Endothelial cell of umbilical vein (primary cell): Measurements from ENCODE around the gene ETNK1. TPM values are rescaled to one million over a fixed set of nuclear protein-coding genes. Genes with fewer than 3 reads are reported as not detected.

Source experiments
- Bru-seq: library from RNA; stranded (reverse); fragments of 400-500 nt; gene quantifications from one replicate; lab custom pipeline; 2021; lab: Mats Ljungman, UMichigan
- BruChase-seq, 2 experiments: library from RNA; stranded (reverse); fragments of 400-500 nt; gene quantifications; one replicate each; lab custom pipeline; 2021; lab: Mats Ljungman, UMichigan
- BruUV-seq: library from RNA; stranded (reverse); fragments of 400-500 nt; replicated peaks from 2 replicates; lab custom pipeline; 2021; lab: Mats Ljungman, UMichigan
- CTCF ChIA-PET: fragments of 300-600, 350-600 bp; sonication (Branson Sonifier 250); formaldehyde crosslinking; loops from one replicate; lab custom pipeline; 2021; ENCODE audit warnings: antibody characterized with exemption, inconsistent platforms; lab: Charles Lee
- POLR2A ChIA-PET: fragments of 300-600, 350-600 bp; sonication (Branson Sonifier 250); formaldehyde crosslinking; loops from one replicate; lab custom pipeline; 2021; ENCODE audit warnings: antibody characterized with exemption, inconsistent platforms; lab: Charles Lee
- DNase-seq: peaks from one replicate; pipeline ENCODE4 v3.0.0-alpha.2; 2011; ENCODE audit warnings: low read depth, low spot score
- FAIRE-seq: peaks from 2 replicates; lab custom pipeline; 2011; peaks lifted over from hg19 to GRCh38; lab: Jason Lieb, UNC
- H2AFZ ChIP-seq: 2 replicates; pipeline ENCODE4 v1.6.0; 2012; ENCODE audit warnings: low read depth, low read length, control low read depth, inconsistent platforms
- H3K27ac ChIP-seq: 2 replicates; pipeline ENCODE4 v1.5.1; 2011; ENCODE audit warnings: low read depth, mild to moderate bottlenecking, control low read depth, low read length, moderate library complexity; ENCODE audit not compliant: insufficient read depth
- H3K27me3 ChIP-seq, 2 experiments: 2 replicates each; pipeline versions ENCODE4 v1.6.0 to v1.6.1; 2011; ENCODE audit warnings: low read length in 2 of 2, mixed read lengths in 1 of 2; ENCODE audit not compliant: control insufficient read depth in 2 of 2, insufficient read depth in 2 of 2
- H3K36me3 ChIP-seq, 2 experiments: 2 replicates in 1 of 2; 3 replicates in 1 of 2; pipeline ENCODE4 v1.5.1; 2011; ENCODE audit warnings: low read length in 2 of 2, mild to moderate bottlenecking in 1 of 2, moderate library complexity in 1 of 2; ENCODE audit not compliant: control insufficient read depth in 2 of 2, insufficient read depth in 2 of 2; ENCODE audit errors: extremely low read depth in 1 of 2
- H3K4me1 ChIP-seq: 3 replicates; pipeline ENCODE4 v1.5.1; 2011; ENCODE audit warnings: mild to moderate bottlenecking, low read length; ENCODE audit not compliant: control insufficient read depth, insufficient read depth; ENCODE audit errors: extremely low read depth
- H3K4me2 ChIP-seq: 2 replicates; pipeline ENCODE4 v1.6.1; 2011; ENCODE audit warnings: low read length, control low read depth, mixed read lengths; ENCODE audit not compliant: insufficient read depth
- H3K4me3 ChIP-seq, 3 experiments: fragments of 200-600 bp in 1 of 3; sonication (generic), shearing (Covaris generic) in 1 of 3; replicated peaks in 1 of 3; 2 replicates each; pipeline ENCODE4 v1.5.1; 2011 to 2016; ENCODE audit warnings: control low read depth in 3 of 3, low read length in 3 of 3, mild to moderate bottlenecking in 2 of 3, inconsistent platforms in 1 of 3, low read depth in 1 of 3, moderate library complexity in 1 of 3; ENCODE audit not compliant: insufficient read depth in 1 of 3
- H3K79me2 ChIP-seq: 2 replicates; pipeline ENCODE4 v1.6.0; 2012; ENCODE audit warnings: low read length, inconsistent platforms; ENCODE audit not compliant: control insufficient read depth, insufficient read depth
- H3K9ac ChIP-seq: replicated peaks from 2 replicates; pipeline ENCODE3; 2011; ENCODE audit warnings: low read length, control low read depth; ENCODE audit not compliant: insufficient read depth; ENCODE audit errors: extremely low read depth
- H3K9me1 ChIP-seq: replicated peaks from 3 replicates; pipeline ENCODE4 v1.6.0; 2011; ENCODE audit warnings: mild to moderate bottlenecking, low read length; ENCODE audit not compliant: control insufficient read depth, insufficient read depth; ENCODE audit errors: extremely low read depth
- H3K9me3 ChIP-seq: replicated peaks from 2 replicates; pipeline ENCODE4 v1.5.1; 2012; ENCODE audit warnings: low read length, inconsistent platforms; ENCODE audit not compliant: control insufficient read depth, insufficient read depth
- H4K20me1 ChIP-seq: replicated peaks from 2 replicates; pipeline ENCODE3; 2011; ENCODE audit warnings: mild to moderate bottlenecking, low read length; ENCODE audit not compliant: control insufficient read depth, insufficient read depth; ENCODE audit errors: extremely low read depth
- EZH2 ChIP-seq: IDR thresholded peaks from 2 replicates; pipeline ENCODE4 v1.6.1; 2012; ENCODE audit warnings: borderline replicate concordance, low read depth, mild to moderate bottlenecking, moderate library complexity, low read length, inconsistent platforms; ENCODE audit not compliant: severe bottlenecking
- GATA2 ChIP-seq: IDR thresholded peaks from 2 replicates; pipeline ENCODE4 v1.7.0; 2011; ENCODE audit warnings: low read depth, mild to moderate bottlenecking, moderate library complexity, mixed read lengths, low read length; ENCODE audit not compliant: insufficient read length, insufficient read depth
- POLR2A ChIP-seq: IDR thresholded peaks from 2 replicates; pipeline ENCODE4 v1.6.1; 2012; ENCODE audit warnings: low read depth, mild to moderate bottlenecking, control low read depth, low read length
- POLR2AphosphoS5 ChIP-seq: IDR thresholded peaks from 2 replicates; pipeline ENCODE4 v1.6.1; 2012; ENCODE audit warnings: low read depth, mild to moderate bottlenecking, control low read depth, low read length, moderate library complexity; ENCODE audit not compliant: insufficient read depth
- dilution Hi-C: fragments of 300-500 bp; cut with MboI; formaldehyde crosslinking; loops from one replicate; pipeline ENCODE4 v1.15.0; 2019; ENCODE audit warnings: low sequenced_read_pairs; ENCODE audit not compliant: extremely low pct_ligation_motif_present
- intact Hi-C: fragments of 100-400 bp; cut with micrococcal nuclease; formaldehyde crosslinking; loops from one replicate; pipeline ENCODE4 v1.10.0; 2022
- long read RNA-seq: library from polyadenylated mRNA; stranded (forward); transcript quantifications from one replicate; pipeline ENCODE4 v2.0.0, GENCODE V29; 2021
- polyA minus RNA-seq, 3 experiments: library from RNA; depleted of rRNA, polyadenylated mRNA; stranded (reverse); fragments of >200 nt; gene quantifications; 1 replicate in 1 of 3; 2 replicates in 2 of 3; pipeline ENCODE4 v1.2.3, GENCODE V29; 2011
- polyA plus RNA-seq, 4 experiments: library from polyadenylated mRNA; depleted of rRNA in 3 of 4; stranded (reverse) in 3 of 4; unstranded in 1 of 4; fragments of >200 nt; gene quantifications; 2 replicates each; pipeline versions ENCODE4 v1.2.1 to v1.2.3, GENCODE V29; 2011 to 2012; ENCODE audit warnings: missing spikeins in 1 of 4
- total RNA-seq: library from RNA; stranded (reverse); gene quantifications from 2 replicates; pipeline ENCODE4 v1.2.3, GENCODE V29; 2021
- TF ChIP-seq, protein P1 (sequence below): IDR thresholded peaks from 2 replicates; pipeline ENCODE4 v1.6.1; 2011; ENCODE audit not compliant: insufficient read depth, insufficient read length
- TF ChIP-seq, protein P2 (sequence below), 2 donors: IDR thresholded peaks; 1 replicate in 1 of 2; 2 replicates in 1 of 2; pipeline ENCODE4 v1.5.1; 2011; ENCODE audit warnings: low read length in 2 of 2, mild to moderate bottlenecking in 2 of 2, moderate library complexity in 2 of 2, control low read depth in 1 of 2, inconsistent platforms in 1 of 2, low read depth in 1 of 2; ENCODE audit not compliant: insufficient read depth in 1 of 2; ENCODE audit errors: extremely low read depth in 1 of 2

The ETNK1 gene, protein sequence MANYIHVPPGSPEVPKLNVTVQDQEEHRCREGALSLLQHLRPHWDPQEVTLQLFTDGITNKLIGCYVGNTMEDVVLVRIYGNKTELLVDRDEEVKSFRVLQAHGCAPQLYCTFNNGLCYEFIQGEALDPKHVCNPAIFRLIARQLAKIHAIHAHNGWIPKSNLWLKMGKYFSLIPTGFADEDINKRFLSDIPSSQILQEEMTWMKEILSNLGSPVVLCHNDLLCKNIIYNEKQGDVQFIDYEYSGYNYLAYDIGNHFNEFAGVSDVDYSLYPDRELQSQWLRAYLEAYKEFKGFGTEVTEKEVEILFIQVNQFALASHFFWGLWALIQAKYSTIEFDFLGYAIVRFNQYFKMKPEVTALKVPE
- total RNA-seq (63.8 and 68.4 TPM in 2 replicates), polyA plus RNA-seq (11.4 and 14.3 TPM in 2 replicates), polyA minus RNA-seq (70.6 and 99.8 TPM in 2 replicates), Bru-seq, nascent RNA (percentile 92 among the genes with signal in this experiment), BruChase-seq, experiment 1, labeled RNA remaining after a 6-hour chase (percentile 96 among the genes with signal in this experiment), BruChase-seq, experiment 2, labeled RNA remaining after a 2-hour chase (percentile 94 among the genes with signal in this experiment)
- polyA plus RNA-seq (2011; cell fraction: cytosol; rRNA removed): 7.8 and 11.4 TPM in 2 replicates
- polyA plus RNA-seq (2011; cell fraction: nucleus; rRNA removed): 46.8 and 61.0 TPM in 2 replicates
- 30.2 and 37.9 TPM in 2 replicates for polyA plus RNA-seq (2012)
- polyA minus RNA-seq (2011; cell fraction: cytosol; rRNA and poly(A)+ RNA removed): 38.4 TPM
- 222 and 256 TPM in 2 replicates for polyA minus RNA-seq (2011; cell fraction: nucleus; rRNA and poly(A)+ RNA removed)
- long read RNA-seq, full-length matches to known transcripts: 35 of 50 reads
- long read RNA-seq, partial matches to known transcripts: 5 of 50 reads
- long read RNA-seq, other reads (novel, unspliced or antisense): 10 of 50 reads

DNA sequence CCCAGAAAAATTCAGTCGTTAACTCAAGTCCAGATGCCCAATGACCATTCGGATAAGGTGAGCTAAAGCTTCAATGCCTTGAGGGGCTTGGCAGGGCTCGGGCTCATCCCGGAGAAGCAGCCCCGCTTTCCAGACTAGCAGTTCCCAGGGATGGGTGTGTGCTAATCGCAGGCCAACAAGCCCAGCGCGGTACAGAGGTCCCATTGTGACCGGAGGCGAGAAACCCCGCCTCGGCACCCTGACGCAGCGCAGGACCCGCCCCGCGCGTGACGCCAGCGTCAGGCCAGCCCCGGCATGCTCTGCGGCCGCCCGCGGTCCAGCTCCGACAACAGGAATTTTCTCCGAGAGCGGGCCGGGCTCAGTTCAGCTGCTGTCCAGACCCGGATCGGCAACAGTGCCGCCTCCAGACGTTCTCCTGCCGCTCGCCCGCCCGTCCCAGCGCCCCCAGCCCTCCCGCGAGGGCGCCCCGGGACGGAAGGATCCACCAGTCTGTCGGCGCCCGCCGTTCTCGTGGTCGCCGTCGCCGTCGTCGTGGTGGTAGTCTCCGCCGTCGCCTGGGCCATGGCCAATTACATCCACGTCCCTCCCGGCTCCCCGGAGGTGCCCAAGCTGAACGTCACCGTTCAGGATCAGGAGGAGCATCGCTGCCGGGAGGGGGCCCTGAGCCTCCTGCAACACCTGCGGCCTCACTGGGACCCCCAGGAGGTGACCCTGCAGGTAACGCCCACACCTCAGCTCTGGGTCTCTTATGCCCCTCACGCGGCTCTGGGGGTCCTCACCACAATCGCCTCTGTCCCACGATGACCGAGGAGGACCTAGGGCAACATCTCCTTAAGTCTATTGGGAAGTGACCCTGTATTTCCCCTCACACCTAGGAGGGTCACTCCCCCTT, at the start of gene ETNK1:
Gene ETNK1, plus strand, starts transcription at position 302 of the 892 bp plus-strand sequence. Its CDS starts 260 bp downstream, at position 562.
- Histone ChIP-seq H3K4me2 (peak within 1 kb of the TSS; percentile 95), H2AFZ (peak within 1 kb of the TSS; percentile 94), H3K9me1 (no peaks in the 10 kb centered on the region), H3K36me3 (no peaks in the 10 kb centered on the region), H3K27me3 (peaks cover under 1 to 2% of the 10 kb centered on the region in 2 experiments), H3K4me1 (peaks cover 29% of the 10 kb centered on the region), H3K79me2 (peaks cover 50% of the 10 kb centered on the region), H3K9ac (peak within 1 kb of the TSS; percentile 91), H4K20me1 (peaks cover 7% of the 10 kb centered on the region), H3K9me3 (no peaks in the 10 kb centered on the region), H3K27ac (peak within 1 kb of the TSS; percentile 72), H3K4me3 (peak within 1 kb of the TSS; percentile 81 to 96 (median 92))
- TSS peak; percentile 57 for BruUV-seq
- DNase-seq (peak; percentile 94), FAIRE-seq (peak; percentile 75)
- intact Hi-C loops: loop anchor here (1.0 to 10.0 kb wide), 5 partner anchors 81 to 580 kb away; partner anchors contain the start of genes C2CD5 and CMAS
- peak; percentile 89 for TF ChIP-seq POLR2AphosphoS5
- TF ChIP-seq, protein P1, sequence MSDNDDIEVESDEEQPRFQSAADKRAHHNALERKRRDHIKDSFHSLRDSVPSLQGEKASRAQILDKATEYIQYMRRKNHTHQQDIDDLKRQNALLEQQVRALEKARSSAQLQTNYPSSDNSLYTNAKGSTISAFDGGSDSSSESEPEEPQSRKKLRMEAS: no peak
- TF ChIP-seq, protein P2, sequence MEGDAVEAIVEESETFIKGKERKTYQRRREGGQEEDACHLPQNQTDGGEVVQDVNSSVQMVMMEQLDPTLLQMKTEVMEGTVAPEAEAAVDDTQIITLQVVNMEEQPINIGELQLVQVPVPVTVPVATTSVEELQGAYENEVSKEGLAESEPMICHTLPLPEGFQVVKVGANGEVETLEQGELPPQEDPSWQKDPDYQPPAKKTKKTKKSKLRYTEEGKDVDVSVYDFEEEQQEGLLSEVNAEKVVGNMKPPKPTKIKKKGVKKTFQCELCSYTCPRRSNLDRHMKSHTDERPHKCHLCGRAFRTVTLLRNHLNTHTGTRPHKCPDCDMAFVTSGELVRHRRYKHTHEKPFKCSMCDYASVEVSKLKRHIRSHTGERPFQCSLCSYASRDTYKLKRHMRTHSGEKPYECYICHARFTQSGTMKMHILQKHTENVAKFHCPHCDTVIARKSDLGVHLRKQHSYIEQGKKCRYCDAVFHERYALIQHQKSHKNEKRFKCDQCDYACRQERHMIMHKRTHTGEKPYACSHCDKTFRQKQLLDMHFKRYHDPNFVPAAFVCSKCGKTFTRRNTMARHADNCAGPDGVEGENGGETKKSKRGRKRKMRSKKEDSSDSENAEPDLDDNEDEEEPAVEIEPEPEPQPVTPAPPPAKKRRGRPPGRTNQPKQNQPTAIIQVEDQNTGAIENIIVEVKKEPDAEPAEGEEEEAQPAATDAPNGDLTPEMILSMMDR (IDR thresholded peaks at IDR 0.05; ENCODE audit: extremely low read depth in 1 of 2, insufficient read depth in 1 of 2, low read depth in 1 of 2, low read length in 2 of 2): no peak
- TF ChIP-seq GATA2: no peak
- no peak for TF ChIP-seq EZH2
- TF ChIP-seq POLR2A: peak; percentile 92
- dilution Hi-C loops: no loop called here
- POLR2A ChIA-PET: interaction anchor here (0.6 to 1.4 kb wide), 4 partner anchors 10 to 81 kb away, joined by 3 to 10 read pairs (median 4); partner anchors contain the start of gene C2CD5
- CTCF ChIA-PET: interaction anchor here (1.0 to 1.5 kb wide), 4 partner anchors 59 to 119 kb away, joined by 3 to 12 read pairs (median 5); partner anchors contain the start of gene C2CD5
